OCI-LY7 (cell line): Measurements from ENCODE around the gene KLF13. TPM values are rescaled to one million over a fixed set of nuclear protein-coding genes. Genes with fewer than 3 reads are reported as not detected.

Experiments used
- BruUV-seq: library from RNA; stranded (reverse); fragments of 400-500 nt; replicated peaks from 2 replicates; lab custom pipeline; 2021; lab: Mats Ljungman, UMichigan
- CTCF ChIA-PET: fragments of 300-600 bp; sonication (Branson Sonifier 250); formaldehyde crosslinking; loops from one replicate; lab custom pipeline; 2022; ENCODE audit warnings: antibody characterized with exemption; ENCODE audit not compliant: unreplicated experiment; lab: Charles Lee
- POLR2A ChIA-PET: fragments of 300-600 bp; sonication (Branson Sonifier 250); formaldehyde crosslinking; loops from one replicate; lab custom pipeline; 2022; ENCODE audit warnings: antibody characterized with exemption; lab: Charles Lee
- DNase-seq: peaks from one replicate; pipeline ENCODE4 v3.0.0-alpha.2; 2015; ENCODE audit warnings: low spot score
- H2AFZ ChIP-seq: fragments of 200-600 bp; sonication (generic), shearing (Covaris generic); 2 replicates; pipeline ENCODE4 v1.6.1; 2014; ENCODE audit warnings: mild to moderate bottlenecking, antibody characterized with exemption, low read length, moderate library complexity
- H3K27ac ChIP-seq: fragments of 200-600 bp; sonication (generic); 2 replicates; pipeline ENCODE4 v1.5.1; 2014; ENCODE audit warnings: mixed run types, low read depth, mild to moderate bottlenecking, moderate library complexity, low read length, inconsistent platforms; ENCODE audit not compliant: poor library complexity, severe bottlenecking
- H3K36me3 ChIP-seq: fragments of 200-600 bp; sonication (generic); 2 replicates; pipeline ENCODE4 v1.6.1; 2014; ENCODE audit warnings: mild to moderate bottlenecking, antibody characterized with exemption, low read length, moderate library complexity, mixed read lengths; ENCODE audit not compliant: insufficient read depth
- H3K4me1 ChIP-seq: fragments of 200-600 bp; sonication (generic); 2 replicates; pipeline ENCODE4 v1.5.1; 2014; ENCODE audit warnings: mild to moderate bottlenecking, low read length; ENCODE audit not compliant: insufficient read depth, poor library complexity, severe bottlenecking
- H3K4me2 ChIP-seq: fragments of 200-600 bp; sonication (generic); 2 replicates; pipeline ENCODE4 v1.6.1; 2014; ENCODE audit warnings: mild to moderate bottlenecking, low read length
- H3K4me3 ChIP-seq: fragments of 200-600 bp; sonication (generic); 2 replicates; pipeline ENCODE4 v1.5.1; 2014; ENCODE audit warnings: mild to moderate bottlenecking, low read depth, low read length; ENCODE audit not compliant: poor library complexity, severe bottlenecking
- H3K79me2 ChIP-seq: fragments of 200-600 bp; sonication (generic); 2 replicates; pipeline ENCODE4 v1.6.1; 2016; ENCODE audit warnings: low read depth, mild to moderate bottlenecking, low read length, moderate library complexity, mixed read lengths; ENCODE audit not compliant: insufficient read depth
- H3K9me2 ChIP-seq: fragments of 200-600 bp; sonication (generic); 2 replicates; pipeline ENCODE4 v1.6.1; 2016; ENCODE audit warnings: mild to moderate bottlenecking, low read length, mixed read lengths; ENCODE audit not compliant: insufficient read depth
- H3K9me3 ChIP-seq: fragments of 200-600 bp; sonication (generic); 2 replicates; pipeline ENCODE4 v1.6.1; 2014; ENCODE audit warnings: mild to moderate bottlenecking, mixed run types, low read length, mixed read lengths
- H4K20me1 ChIP-seq: fragments of 200-600 bp; sonication (generic); 2 replicates; pipeline ENCODE4 v1.6.1; 2014; ENCODE audit warnings: mild to moderate bottlenecking, antibody characterized with exemption, low read length, moderate library complexity, mixed read lengths; ENCODE audit not compliant: insufficient read depth
- EZH2phosphoT487 ChIP-seq: fragments of 200-600 bp; sonication (generic); IDR thresholded peaks from 2 replicates; pipeline ENCODE4 v1.6.1; 2018; ENCODE audit warnings: low read depth, borderline replicate concordance, mild to moderate bottlenecking, mixed run types, antibody characterized with exemption, low read length, moderate library complexity, mixed read lengths
- intact Hi-C: fragments of 100-400 bp; cut with micrococcal nuclease; formaldehyde crosslinking; loops from one replicate; pipeline ENCODE4 v1.10.0; 2022; ENCODE audit not compliant: unreplicated experiment
- total RNA-seq, 2 experiments: library from RNA; depleted of rRNA in 1 of 2; stranded (reverse); fragments of >200 nt in 1 of 2; shearing (Covaris generic) in 1 of 2; gene quantifications; 2 replicates each; pipeline ENCODE4 v1.2.3, GENCODE V29; 2014 to 2022
- TF ChIP-seq, protein P1 (sequence below): fragments of 200-600 bp; sonication (generic); conservative IDR thresholded peaks from 2 replicates; pipeline ENCODE4 v1.5.1; 2014; ENCODE audit warnings: mild to moderate bottlenecking, antibody characterized with exemption, low read length, moderate library complexity, mixed read lengths

KLF13 gene
- total RNA-seq, 2 experiments from 2014 or later: 63.2 to 64.6 TPM

DNA sequence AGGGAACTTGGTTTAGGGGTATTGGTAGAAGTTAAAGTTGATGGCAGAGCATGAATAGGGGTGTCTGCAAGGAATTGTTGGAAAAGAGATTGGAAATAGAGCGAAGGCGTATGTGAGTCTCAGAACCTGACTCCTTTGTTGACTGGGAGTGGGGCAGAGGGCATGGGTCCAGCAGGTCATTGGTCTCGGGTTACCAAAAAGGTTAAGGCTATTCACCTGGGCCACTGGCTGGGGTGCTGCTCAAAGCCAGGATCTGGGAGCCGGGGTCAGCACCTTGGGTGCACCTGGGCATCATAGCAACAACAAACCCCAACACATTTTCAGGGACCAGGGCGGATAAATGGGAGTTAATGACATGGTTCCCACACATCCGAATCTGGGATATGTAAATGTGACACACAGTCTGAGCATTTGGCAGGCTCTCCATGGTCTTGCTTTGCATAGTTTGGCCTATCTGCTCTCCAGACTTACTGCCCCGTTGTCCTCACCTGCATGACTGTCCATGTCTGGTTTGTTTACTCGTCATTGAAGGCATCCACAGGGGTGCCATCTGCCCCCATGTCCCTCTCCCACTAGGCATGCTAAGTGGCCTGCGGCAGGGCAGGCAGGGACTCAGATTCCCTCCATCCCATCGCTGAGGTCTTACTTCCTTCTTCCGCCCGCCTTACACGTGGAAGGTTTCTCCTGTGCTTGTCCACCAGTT lies 10.1 kb downstream of the KLF13 start:
- Histone ChIP-seq H3K4me1 (peaks cover 100% of the 10 kb centered on the region), H3K79me2 (peaks cover 99% of the 10 kb centered on the region)
- TF ChIP-seq, protein P1, sequence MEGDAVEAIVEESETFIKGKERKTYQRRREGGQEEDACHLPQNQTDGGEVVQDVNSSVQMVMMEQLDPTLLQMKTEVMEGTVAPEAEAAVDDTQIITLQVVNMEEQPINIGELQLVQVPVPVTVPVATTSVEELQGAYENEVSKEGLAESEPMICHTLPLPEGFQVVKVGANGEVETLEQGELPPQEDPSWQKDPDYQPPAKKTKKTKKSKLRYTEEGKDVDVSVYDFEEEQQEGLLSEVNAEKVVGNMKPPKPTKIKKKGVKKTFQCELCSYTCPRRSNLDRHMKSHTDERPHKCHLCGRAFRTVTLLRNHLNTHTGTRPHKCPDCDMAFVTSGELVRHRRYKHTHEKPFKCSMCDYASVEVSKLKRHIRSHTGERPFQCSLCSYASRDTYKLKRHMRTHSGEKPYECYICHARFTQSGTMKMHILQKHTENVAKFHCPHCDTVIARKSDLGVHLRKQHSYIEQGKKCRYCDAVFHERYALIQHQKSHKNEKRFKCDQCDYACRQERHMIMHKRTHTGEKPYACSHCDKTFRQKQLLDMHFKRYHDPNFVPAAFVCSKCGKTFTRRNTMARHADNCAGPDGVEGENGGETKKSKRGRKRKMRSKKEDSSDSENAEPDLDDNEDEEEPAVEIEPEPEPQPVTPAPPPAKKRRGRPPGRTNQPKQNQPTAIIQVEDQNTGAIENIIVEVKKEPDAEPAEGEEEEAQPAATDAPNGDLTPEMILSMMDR: no peak
- TF ChIP-seq EZH2phosphoT487: no peak

GRCh38 chr15:31337352-31338031 lies 10.9 kb downstream of the KLF13 start:
- H3K79me2 ChIP-seq: peaks cover 99% of the 10 kb centered on the region
- no peaks in the 10 kb centered on the region for H3K9me3 ChIP-seq
- DNase-seq: no peak
- BruUV-seq: no TSS peak
- H4K20me1 ChIP-seq: peaks cover 41% of the 10 kb centered on the region; the same call in 1 of the 2 replicates
- peak overlapping the region; percentile 86 for H3K4me2 ChIP-seq
- H3K9me2 ChIP-seq: no peaks in the 10 kb centered on the region
- peaks cover 35% of the 10 kb centered on the region; the same call in 1 of the 2 replicates for H3K36me3 ChIP-seq
- peak overlapping the region; percentile 62 for H3K27ac ChIP-seq
- no peak for TF ChIP-seq EZH2phosphoT487
- TF ChIP-seq, protein P1: no peak
- ChIA-PET POLR2A (no interaction called here), CTCF (no interaction called here)
- intact Hi-C loops: no loop called here
- no peak overlapping the region for H2AFZ ChIP-seq
- H3K4me3 ChIP-seq: peak overlapping the region; percentile 41
- H3K4me1 ChIP-seq: peaks cover 100% of the 10 kb centered on the region

More for the DNA sequence above, 10.1 kb downstream of the KLF13 start:
- H3K4me3 ChIP-seq: peak overlapping the region; percentile 41
- no peaks in the 10 kb centered on the region for H3K9me2 ChIP-seq
- ChIA-PET CTCF (no interaction called here), POLR2A (no interaction called here)
- peak overlapping the region; percentile 62 for H3K27ac ChIP-seq
- no TSS peak for BruUV-seq
- H3K9me3 ChIP-seq: no peaks in the 10 kb centered on the region
- H3K36me3 ChIP-seq: peaks cover 33% of the 10 kb centered on the region; the same call in 1 of the 2 replicates
- DNase-seq: no peak
- peak overlapping the region; percentile 86 for H3K4me2 ChIP-seq
- intact Hi-C loops: no loop called here
- H4K20me1 ChIP-seq: peaks cover 46% of the 10 kb centered on the region; the same call in 1 of the 2 replicates
- H2AFZ ChIP-seq: no peak overlapping the region
